ENCODE measurements around the gene AP3S2. TPM values are rescaled to one million over a fixed set of nuclear protein-coding genes. Genes with fewer than 3 reads are reported as not detected.

AP3S2 gene
- polyA plus RNA-seq, 1 donor (not counting 4 experiments of a cell fraction or from before 2014, with no cell fraction given), result 34.6 TPM

GRCh38 chr15:89809787-89810148 lies 84.0 kb downstream of the AP3S2 start:
- Histone ChIP-seq H3K79me2 (ENCODE audit: control insufficient read depth, insufficient read depth, low read length) (no peaks in the 10 kb centered on the region), H3K27me3 (ENCODE audit: control insufficient read depth, extremely low read depth, insufficient read depth, low read length) (peaks cover 5% of the 10 kb centered on the region), H2AFZ (ENCODE audit: control insufficient read depth, low read length) (no peak overlapping the region), H3K4me1 (ENCODE audit: control insufficient read depth, extremely low read depth, insufficient read depth, low read length) (peaks cover 9% of the 10 kb centered on the region), H3K4me2 (ENCODE audit: control insufficient read depth, extremely low read depth, insufficient read depth, low read depth, low read length) (no peak overlapping the region), H3K9ac (ENCODE audit: control insufficient read depth, extremely low read depth, insufficient read depth, low read length) (no peak overlapping the region), H3K27ac (ENCODE audit: control insufficient read depth, insufficient read depth, low read length) (no peak overlapping the region), H3K9me1 (ENCODE audit: control insufficient read depth, extremely low read depth, insufficient read depth, low read length) (no peaks in the 10 kb centered on the region), H3K36me3 (ENCODE audit: control insufficient read depth in 2 of 2, extremely low read depth in 1 of 2, insufficient read depth in 2 of 2, low read length in 2 of 2) (no peaks in the 10 kb centered on the region), H3K4me3 (ENCODE audit: control insufficient read depth in 2 of 3, extremely low read depth in 1 of 3, insufficient read depth in 2 of 3, low read depth in 1 of 3, low read length in 3 of 3) (no peak overlapping the region), H4K20me1 (ENCODE audit: control insufficient read depth, extremely low read depth, insufficient read depth, low read length) (no peaks in the 10 kb centered on the region), H3K9me3 (ENCODE audit: control insufficient read depth, low read depth, low read length) (no peaks in the 10 kb centered on the region)
- dilution Hi-C loops (cut with MboI; ENCODE audit: extremely low pct_ligation_motif_present, low sequenced_read_pairs), result no loop called here
- FAIRE-seq (no peak), DNase-seq (ENCODE audit: low read depth, low spot score) (no peak)
- TF ChIP-seq CTCF (optimal IDR thresholded peaks at IDR 0.05 in 1 of 3, IDR thresholded peaks at IDR 0.05 in 1 of 3, conservative IDR thresholded peaks at IDR 0.05 in 1 of 3; ENCODE audit: extremely low read depth in 1 of 3, insufficient read depth in 2 of 3, low read length in 3 of 3) (no peak), EZH2 (IDR thresholded peaks at IDR 0.05; ENCODE audit: low read length) (no peak)

GRCh38 chr15:89809093-89809786 lies 84.6 kb downstream of the AP3S2 start:
- Histone ChIP-seq H3K4me1 (ENCODE audit: control insufficient read depth, extremely low read depth, insufficient read depth, low read length) (peaks cover 9% of the 10 kb centered on the region), H3K27me3 (ENCODE audit: control insufficient read depth, extremely low read depth, insufficient read depth, low read length) (peaks cover 3% of the 10 kb centered on the region), H4K20me1 (ENCODE audit: control insufficient read depth, extremely low read depth, insufficient read depth, low read length) (no peaks in the 10 kb centered on the region), H3K4me2 (ENCODE audit: control insufficient read depth, extremely low read depth, insufficient read depth, low read depth, low read length) (no peak overlapping the region), H3K9me1 (ENCODE audit: control insufficient read depth, extremely low read depth, insufficient read depth, low read length) (no peaks in the 10 kb centered on the region), H3K36me3 (ENCODE audit: control insufficient read depth in 2 of 2, extremely low read depth in 1 of 2, insufficient read depth in 2 of 2, low read length in 2 of 2) (no peaks in the 10 kb centered on the region), H2AFZ (ENCODE audit: control insufficient read depth, low read length) (no peak overlapping the region), H3K4me3 (ENCODE audit: control insufficient read depth in 2 of 3, extremely low read depth in 1 of 3, insufficient read depth in 2 of 3, low read depth in 1 of 3, low read length in 3 of 3) (no peak overlapping the region), H3K9ac (ENCODE audit: control insufficient read depth, extremely low read depth, insufficient read depth, low read length) (no peak overlapping the region), H3K9me3 (ENCODE audit: control insufficient read depth, low read depth, low read length) (no peaks in the 10 kb centered on the region), H3K79me2 (ENCODE audit: control insufficient read depth, insufficient read depth, low read length) (no peaks in the 10 kb centered on the region), H3K27ac (ENCODE audit: control insufficient read depth, insufficient read depth, low read length) (no peak overlapping the region)
- FAIRE-seq (no peak), DNase-seq (ENCODE audit: low read depth, low spot score) (no peak)
- TF ChIP-seq CTCF (optimal IDR thresholded peaks at IDR 0.05 in 1 of 3, IDR thresholded peaks at IDR 0.05 in 1 of 3, conservative IDR thresholded peaks at IDR 0.05 in 1 of 3; ENCODE audit: extremely low read depth in 1 of 3, insufficient read depth in 2 of 3, low read length in 3 of 3) (no peak), EZH2 (IDR thresholded peaks at IDR 0.05; ENCODE audit: low read length) (no peak)
- dilution Hi-C loops (cut with MboI; ENCODE audit: extremely low pct_ligation_motif_present, low sequenced_read_pairs), result no loop called here
